ENCODE results near the gene FOXP1.

Gene FOXP1

GRCh38 chr3:71166339-71167240 is 416.9 kb downstream of the FOXP1 start:
- Histone ChIP-seq H2AFZ (ENCODE audit: low read length, unreplicated experiment) (no peak overlapping the region), H3K36me3 (ENCODE audit: insufficient read depth, low read length) (no peaks in the 10 kb centered on the region), H3K27ac (ENCODE audit: low read depth, low read length) (no peak overlapping the region), H3K4me3 (ENCODE audit: low read depth, low read length) (no peak overlapping the region), H3K79me2 (ENCODE audit: control insufficient read depth, insufficient read depth, low read length, unreplicated experiment) (no peaks in the 10 kb centered on the region), H3K4me1 (ENCODE audit: control insufficient read depth, insufficient read depth, low read length, unreplicated experiment) (peaks cover 18% of the 10 kb centered on the region), H3K27me3 (ENCODE audit: insufficient read depth, low read length) (no peaks in the 10 kb centered on the region)

GRCh38 chr3:71164881-71165280 is 418.6 kb downstream of the FOXP1 start:
- Histone ChIP-seq H3K4me3 (ENCODE audit: low read depth, low read length) (no peak overlapping the region), H3K4me1 (ENCODE audit: control insufficient read depth, insufficient read depth, low read length, unreplicated experiment) (peaks cover 15% of the 10 kb centered on the region), H3K36me3 (ENCODE audit: insufficient read depth, low read length) (no peaks in the 10 kb centered on the region), H2AFZ (ENCODE audit: low read length, unreplicated experiment) (no peak overlapping the region), H3K27ac (ENCODE audit: low read depth, low read length) (no peak overlapping the region), H3K27me3 (ENCODE audit: insufficient read depth, low read length) (no peaks in the 10 kb centered on the region), H3K79me2 (ENCODE audit: control insufficient read depth, insufficient read depth, low read length, unreplicated experiment) (no peaks in the 10 kb centered on the region)

- Histone ChIP-seq H3K4me1 (ENCODE audit: control insufficient read depth, insufficient read depth, low read length, unreplicated experiment) (peaks cover 8% of the 10 kb centered on the region), H3K27me3 (ENCODE audit: insufficient read depth, low read length) (no peaks in the 10 kb centered on the region), H3K27ac (ENCODE audit: low read depth, low read length) (no peak overlapping the region), H3K4me3 (ENCODE audit: low read depth, low read length) (no peak overlapping the region), H3K36me3 (ENCODE audit: insufficient read depth, low read length) (no peaks in the 10 kb centered on the region), H2AFZ (ENCODE audit: low read length, unreplicated experiment) (no peak overlapping the region), H3K79me2 (ENCODE audit: control insufficient read depth, insufficient read depth, low read length, unreplicated experiment) (no peaks in the 10 kb centered on the region)
Measured at GRCh38 chr3:71163198-71163918, 420.2 kb downstream of the FOXP1 start.

GRCh38 chr3:71162221-71162620 is 421.3 kb downstream of the FOXP1 start:
- Histone ChIP-seq H2AFZ (ENCODE audit: low read length, unreplicated experiment) (no peak overlapping the region), H3K27ac (ENCODE audit: low read depth, low read length) (no peak overlapping the region), H3K4me1 (ENCODE audit: control insufficient read depth, insufficient read depth, low read length, unreplicated experiment) (no peaks in the 10 kb centered on the region), H3K36me3 (ENCODE audit: insufficient read depth, low read length) (no peaks in the 10 kb centered on the region), H3K27me3 (ENCODE audit: insufficient read depth, low read length) (no peaks in the 10 kb centered on the region), H3K4me3 (ENCODE audit: low read depth, low read length) (no peak overlapping the region), H3K79me2 (ENCODE audit: control insufficient read depth, insufficient read depth, low read length, unreplicated experiment) (no peaks in the 10 kb centered on the region)

- no peak overlapping the region for H2AFZ ChIP-seq (ENCODE audit: low read length, unreplicated experiment)
- H3K36me3 ChIP-seq (ENCODE audit: insufficient read depth, low read length), result no peaks in the 10 kb centered on the region
- H3K4me3 ChIP-seq (ENCODE audit: low read depth, low read length), result no peak overlapping the region
- H3K27ac ChIP-seq (ENCODE audit: low read depth, low read length), result no peak overlapping the region
- no peaks in the 10 kb centered on the region for H3K27me3 ChIP-seq (ENCODE audit: insufficient read depth, low read length)
- H3K79me2 ChIP-seq (ENCODE audit: control insufficient read depth, insufficient read depth, low read length, unreplicated experiment), result no peaks in the 10 kb centered on the region
- no peaks in the 10 kb centered on the region for H3K4me1 ChIP-seq (ENCODE audit: control insufficient read depth, insufficient read depth, low read length, unreplicated experiment)
Measured at GRCh38 chr3:71160785-71161546, 422.6 kb downstream of the FOXP1 start.

- Histone ChIP-seq H3K4me1 (ENCODE audit: control insufficient read depth, insufficient read depth, low read length, unreplicated experiment) (no peaks in the 10 kb centered on the region), H3K79me2 (ENCODE audit: control insufficient read depth, insufficient read depth, low read length, unreplicated experiment) (no peaks in the 10 kb centered on the region), H3K4me3 (ENCODE audit: low read depth, low read length) (no peak overlapping the region), H2AFZ (ENCODE audit: low read length, unreplicated experiment) (no peak overlapping the region), H3K27ac (ENCODE audit: low read depth, low read length) (no peak overlapping the region), H3K27me3 (ENCODE audit: insufficient read depth, low read length) (no peaks in the 10 kb centered on the region), H3K36me3 (ENCODE audit: insufficient read depth, low read length) (no peaks in the 10 kb centered on the region)
Measured at GRCh38 chr3:71156062-71156665, 427.4 kb downstream of the FOXP1 start.

GRCh38 chr3:71154846-71155245 is 428.7 kb downstream of the FOXP1 start:
- Histone ChIP-seq H3K4me1 (ENCODE audit: control insufficient read depth, insufficient read depth, low read length, unreplicated experiment) (no peaks in the 10 kb centered on the region), H3K27ac (ENCODE audit: low read depth, low read length) (no peak overlapping the region), H3K79me2 (ENCODE audit: control insufficient read depth, insufficient read depth, low read length, unreplicated experiment) (no peaks in the 10 kb centered on the region), H3K36me3 (ENCODE audit: insufficient read depth, low read length) (no peaks in the 10 kb centered on the region), H3K4me3 (ENCODE audit: low read depth, low read length) (no peak overlapping the region), H2AFZ (ENCODE audit: low read length, unreplicated experiment) (no peak overlapping the region), H3K27me3 (ENCODE audit: insufficient read depth, low read length) (no peaks in the 10 kb centered on the region)

- Histone ChIP-seq H3K79me2 (ENCODE audit: control insufficient read depth, insufficient read depth, low read length, unreplicated experiment) (no peaks in the 10 kb centered on the region), H2AFZ (ENCODE audit: low read length, unreplicated experiment) (no peak overlapping the region), H3K4me1 (ENCODE audit: control insufficient read depth, insufficient read depth, low read length, unreplicated experiment) (no peaks in the 10 kb centered on the region)
Measured at GRCh38 chr3:71153713-71154112, 429.8 kb downstream of the FOXP1 start.

GRCh38 chr3:71152892-71153265 is 430.6 kb downstream of the FOXP1 start:
- no peaks in the 10 kb centered on the region for H3K27me3 ChIP-seq (ENCODE audit: insufficient read depth, low read length)
- no peaks in the 10 kb centered on the region for H3K36me3 ChIP-seq (ENCODE audit: insufficient read depth, low read length)
- no peak overlapping the region for H3K4me3 ChIP-seq (ENCODE audit: low read depth, low read length)
- no peak overlapping the region for H3K27ac ChIP-seq (ENCODE audit: low read depth, low read length)
- H3K4me1 ChIP-seq (ENCODE audit: control insufficient read depth, insufficient read depth, low read length, unreplicated experiment), result no peaks in the 10 kb centered on the region
- H3K79me2 ChIP-seq (ENCODE audit: control insufficient read depth, insufficient read depth, low read length, unreplicated experiment), result no peaks in the 10 kb centered on the region
- no peak overlapping the region for H2AFZ ChIP-seq (ENCODE audit: low read length, unreplicated experiment)

More at GRCh38 chr3:71153713-71154112, 429.8 kb downstream of the FOXP1 start:
- H3K27me3 ChIP-seq (ENCODE audit: insufficient read depth, low read length), result no peaks in the 10 kb centered on the region
- H3K27ac ChIP-seq (ENCODE audit: low read depth, low read length), result no peak overlapping the region
- H3K4me3 ChIP-seq (ENCODE audit: low read depth, low read length), result no peak overlapping the region
- H3K36me3 ChIP-seq (ENCODE audit: insufficient read depth, low read length), result no peaks in the 10 kb centered on the region
